Right ventricle myocardium inferior (tissue), 1 donor: ENCODE data around the gene ANO1. TPM values are rescaled to one million over a fixed set of nuclear protein-coding genes. Genes with fewer than 3 reads are reported as not detected.

ENCODE experiments used
- ATAC-seq: fragments of 200-7000 bp; cut with Tn5 transposase; one replicate; pipeline ENCODE4 v1.9.1; 2020; ENCODE audit warnings: mild to moderate bottlenecking, moderate library complexity
- DNase-seq: peaks from one replicate; pipeline ENCODE4 v3.0.0; 2021; ENCODE audit errors: missing footprints
- intact Hi-C: fragments of 100-400 bp; cut with DNase I; formaldehyde crosslinking; loops from one replicate; pipeline ENCODE4 v1.11.0; 2022
- total RNA-seq: library from RNA; stranded (reverse); fragmentation: NEBNext Ultra II Directional; extraction: Animal tissue kit (Norgen Biotek cat#: 25700); gene quantifications from one replicate; pipeline ENCODE4 v1.2.1, GENCODE V29; 2021
- donor health status: DM: no; HTN: yes; CAD: no; lungs with severe emphysema.

The ANO1 gene
- total RNA-seq, 1 donor from 2014 or later: 6.7 TPM

- intact Hi-C loops: no loop called here
- DNase-seq (no peak), ATAC-seq (no peak)
Observed at GRCh38 chr11:70233511-70233934, 155.4 kb downstream of the ANO1 start.

- ATAC-seq: no peak
- no peak for DNase-seq
- intact Hi-C loops: no loop called here
Observed at GRCh38 chr11:70233962-70234361, 155.8 kb downstream of the ANO1 start.

Other genes starting within 250 kb of the ANO1 start
- gene FADD, start 125.0 kb downstream of the ANO1 start, total RNA-seq: 12.8 TPM
- 43.8 TPM for gene PPFIA1, start 192.4 kb downstream of the ANO1 start, total RNA-seq